ENCODE measurements around the gene NOX4.

NOX4 gene

DNA sequence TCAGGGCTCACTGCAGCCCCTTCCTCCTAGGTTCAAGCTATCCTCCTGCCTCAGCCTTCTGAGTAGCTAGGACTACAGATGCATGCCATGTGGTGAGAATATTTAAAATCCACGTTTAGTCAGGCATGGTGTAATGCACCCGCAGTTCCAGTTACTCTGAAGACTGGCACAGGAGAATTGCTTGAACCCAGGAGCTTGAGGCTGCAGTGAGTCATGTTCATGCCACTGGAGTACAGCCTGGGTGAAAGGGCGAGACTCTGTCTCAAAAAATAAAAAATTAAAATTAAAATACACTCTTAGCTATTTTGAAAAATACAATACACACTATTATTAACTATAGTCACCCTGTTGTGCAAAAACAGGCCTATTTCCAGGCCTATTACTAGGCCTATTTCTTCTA is 38.4 kb downstream of the NOX4 start:
- H3K4me3 ChIP-seq (IDR thresholded peaks at IDR 0.05; ENCODE audit: insufficient read depth, low read depth, low read length) = no peak overlapping the region
- TF ChIP-seq, protein P1, sequence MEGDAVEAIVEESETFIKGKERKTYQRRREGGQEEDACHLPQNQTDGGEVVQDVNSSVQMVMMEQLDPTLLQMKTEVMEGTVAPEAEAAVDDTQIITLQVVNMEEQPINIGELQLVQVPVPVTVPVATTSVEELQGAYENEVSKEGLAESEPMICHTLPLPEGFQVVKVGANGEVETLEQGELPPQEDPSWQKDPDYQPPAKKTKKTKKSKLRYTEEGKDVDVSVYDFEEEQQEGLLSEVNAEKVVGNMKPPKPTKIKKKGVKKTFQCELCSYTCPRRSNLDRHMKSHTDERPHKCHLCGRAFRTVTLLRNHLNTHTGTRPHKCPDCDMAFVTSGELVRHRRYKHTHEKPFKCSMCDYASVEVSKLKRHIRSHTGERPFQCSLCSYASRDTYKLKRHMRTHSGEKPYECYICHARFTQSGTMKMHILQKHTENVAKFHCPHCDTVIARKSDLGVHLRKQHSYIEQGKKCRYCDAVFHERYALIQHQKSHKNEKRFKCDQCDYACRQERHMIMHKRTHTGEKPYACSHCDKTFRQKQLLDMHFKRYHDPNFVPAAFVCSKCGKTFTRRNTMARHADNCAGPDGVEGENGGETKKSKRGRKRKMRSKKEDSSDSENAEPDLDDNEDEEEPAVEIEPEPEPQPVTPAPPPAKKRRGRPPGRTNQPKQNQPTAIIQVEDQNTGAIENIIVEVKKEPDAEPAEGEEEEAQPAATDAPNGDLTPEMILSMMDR (conservative IDR thresholded peaks at IDR 0.05; ENCODE audit: low read depth, low read length) = no peak
- H3K27ac ChIP-seq = no peak overlapping the region
- no peaks in the 10 kb centered on the region for H3K27me3 ChIP-seq (ENCODE audit: insufficient read depth, low read depth)
- no peaks in the 10 kb centered on the region for H3K36me3 ChIP-seq (ENCODE audit: insufficient read depth)
- no peaks in the 10 kb centered on the region for H3K4me1 ChIP-seq (ENCODE audit: low read depth, poor library complexity, severe bottlenecking)
- no peak overlapping the region for H2AFZ ChIP-seq (ENCODE audit: low read depth)
- no peaks in the 10 kb centered on the region for H4K20me1 ChIP-seq (ENCODE audit: insufficient read depth)
- no peaks in the 10 kb centered on the region for H3K79me2 ChIP-seq (ENCODE audit: insufficient read depth, low read depth)
- H3K9ac ChIP-seq = no peak overlapping the region
- H3K4me2 ChIP-seq = no peak overlapping the region

DNA sequence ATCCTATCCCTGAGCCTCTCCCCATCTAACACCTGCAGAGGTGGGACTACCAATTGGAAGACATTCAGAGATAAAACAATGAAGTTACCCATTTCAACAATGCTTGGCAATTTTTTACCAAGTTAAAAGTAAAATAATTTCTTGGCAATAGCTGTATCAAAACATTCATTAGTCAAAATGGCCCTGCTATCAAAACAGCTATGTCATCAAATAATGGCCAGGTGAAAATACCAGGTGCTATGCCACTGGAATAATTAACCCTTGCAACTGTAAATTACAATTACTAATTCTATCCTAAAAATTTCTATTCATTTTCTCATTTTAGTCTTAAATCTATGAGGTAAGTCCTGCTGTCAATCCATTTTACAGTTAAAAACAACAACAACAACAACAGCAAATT is 43.3 kb downstream of the NOX4 start:
- TF ChIP-seq, protein P1 (conservative IDR thresholded peaks at IDR 0.05; ENCODE audit: low read depth, low read length) = no peak
- Histone ChIP-seq H4K20me1 (ENCODE audit: insufficient read depth) (no peaks in the 10 kb centered on the region), H3K36me3 (ENCODE audit: insufficient read depth) (no peaks in the 10 kb centered on the region), H3K79me2 (ENCODE audit: insufficient read depth, low read depth) (no peaks in the 10 kb centered on the region), H3K27me3 (ENCODE audit: insufficient read depth, low read depth) (no peaks in the 10 kb centered on the region), H2AFZ (ENCODE audit: low read depth) (no peak overlapping the region), H3K4me2 (no peak overlapping the region), H3K27ac (no peak overlapping the region), H3K4me1 (ENCODE audit: low read depth, poor library complexity, severe bottlenecking) (no peaks in the 10 kb centered on the region), H3K9ac (no peak overlapping the region), H3K4me3 (IDR thresholded peaks at IDR 0.05; ENCODE audit: insufficient read depth, low read depth, low read length) (no peak overlapping the region)

DNA sequence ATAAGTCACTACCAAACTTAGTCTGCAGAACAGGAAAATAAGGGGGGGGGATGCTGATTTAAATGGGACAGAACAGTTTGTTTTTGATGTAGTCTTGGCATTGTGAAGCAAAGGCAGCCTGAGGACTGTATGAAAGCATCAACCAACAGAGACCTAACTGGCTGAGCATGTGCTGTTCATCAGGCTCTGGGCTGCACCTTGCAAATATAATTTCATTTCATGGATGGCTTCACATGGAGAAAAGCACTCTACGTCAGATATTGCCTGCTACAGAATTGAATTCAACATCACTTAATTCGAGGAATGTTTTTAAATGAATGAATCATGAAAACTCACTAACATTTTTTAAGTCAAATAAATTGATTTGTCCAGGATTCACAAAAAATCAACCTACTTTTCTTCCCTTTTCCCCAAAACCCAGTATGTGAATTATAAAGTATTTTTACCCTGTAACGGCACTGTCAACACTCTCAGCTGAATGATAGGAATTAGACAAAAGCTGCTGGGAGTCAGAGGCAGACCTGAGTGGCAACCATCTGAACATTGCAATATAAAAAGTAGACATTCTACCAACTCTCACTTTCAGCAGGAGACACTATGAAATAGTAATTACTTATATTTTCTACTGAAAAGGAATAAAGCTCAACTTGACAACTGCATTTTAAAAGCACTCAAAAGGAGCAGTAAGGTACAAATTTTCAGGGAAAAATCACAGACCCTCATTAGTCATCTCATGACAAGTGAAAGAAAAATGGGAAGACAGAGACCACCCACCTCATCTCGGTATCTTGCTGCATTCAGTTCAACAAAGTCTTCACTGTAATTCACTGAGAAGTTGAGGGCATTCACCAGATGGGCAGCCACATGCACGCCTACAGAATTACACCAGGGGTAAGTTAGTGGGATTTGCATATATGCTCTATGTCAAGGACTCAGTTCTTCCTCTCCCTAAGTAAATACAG is 47.5 kb downstream of the NOX4 start:
- TF ChIP-seq, protein P1 (conservative IDR thresholded peaks at IDR 0.05; ENCODE audit: low read depth, low read length) = no peak
- Histone ChIP-seq H3K4me3 (IDR thresholded peaks at IDR 0.05; ENCODE audit: insufficient read depth, low read depth, low read length) (no peak overlapping the region), H4K20me1 (ENCODE audit: insufficient read depth) (no peaks in the 10 kb centered on the region), H3K4me2 (no peak overlapping the region), H3K27ac (no peak overlapping the region), H3K36me3 (ENCODE audit: insufficient read depth) (no peaks in the 10 kb centered on the region), H3K4me1 (ENCODE audit: low read depth, poor library complexity, severe bottlenecking) (no peaks in the 10 kb centered on the region), H3K79me2 (ENCODE audit: insufficient read depth, low read depth) (no peaks in the 10 kb centered on the region), H3K9ac (no peak overlapping the region), H2AFZ (ENCODE audit: low read depth) (no peak overlapping the region), H3K27me3 (ENCODE audit: insufficient read depth, low read depth) (no peaks in the 10 kb centered on the region)

DNA sequence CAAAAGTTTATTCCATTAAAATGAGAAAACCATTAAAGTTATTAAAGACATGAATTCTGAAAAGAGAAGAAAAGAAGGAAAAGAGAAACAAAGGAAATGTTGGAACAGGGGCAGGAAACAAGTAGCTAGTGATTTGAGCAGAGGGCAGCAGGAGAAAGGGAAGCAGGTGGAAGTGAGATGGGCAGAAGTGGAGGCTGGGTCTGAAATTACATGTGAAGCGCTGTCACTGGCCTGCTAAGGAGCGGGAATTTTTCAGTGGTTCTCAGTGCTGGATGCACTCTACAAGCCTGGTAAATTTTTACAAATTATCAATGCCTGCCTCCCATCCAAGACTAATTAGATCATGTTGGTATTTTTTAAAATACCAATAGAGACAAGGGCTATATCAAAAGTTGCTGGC is 48.4 kb downstream of the NOX4 start:
- no peak overlapping the region for H3K27ac ChIP-seq
- H3K4me3 ChIP-seq (IDR thresholded peaks at IDR 0.05; ENCODE audit: insufficient read depth, low read depth, low read length) = no peak overlapping the region
- no peak overlapping the region for H3K4me2 ChIP-seq
- H3K4me1 ChIP-seq (ENCODE audit: low read depth, poor library complexity, severe bottlenecking) = no peaks in the 10 kb centered on the region
- H3K79me2 ChIP-seq (ENCODE audit: insufficient read depth, low read depth) = no peaks in the 10 kb centered on the region
- no peak overlapping the region for H2AFZ ChIP-seq (ENCODE audit: low read depth)
- H3K36me3 ChIP-seq (ENCODE audit: insufficient read depth) = no peaks in the 10 kb centered on the region
- no peaks in the 10 kb centered on the region for H3K27me3 ChIP-seq (ENCODE audit: insufficient read depth, low read depth)
- TF ChIP-seq, protein P1 (conservative IDR thresholded peaks at IDR 0.05; ENCODE audit: low read depth, low read length) = no peak
- H4K20me1 ChIP-seq (ENCODE audit: insufficient read depth) = no peaks in the 10 kb centered on the region
- H3K9ac ChIP-seq = no peak overlapping the region

Measured in KMS-11 (cell line).